Measurements from ENCODE around the gene ATP6AP1.
"Not testable (repeated sequence)": the region's sequence is repeated elsewhere in the genome, so short reads cannot be mapped to it uniquely, and the experiment has no call there.

Gene ATP6AP1

GRCh38 chrX:154399527-154400368, 28.7 kb upstream of the ATP6AP1 start:
- peak; percentile 76 for DNase-seq

- DNase-seq: not testable (repeated sequence)
Measured at GRCh38 chrX:154400369-154400817, 28.1 kb upstream of the ATP6AP1 start.

DNA sequence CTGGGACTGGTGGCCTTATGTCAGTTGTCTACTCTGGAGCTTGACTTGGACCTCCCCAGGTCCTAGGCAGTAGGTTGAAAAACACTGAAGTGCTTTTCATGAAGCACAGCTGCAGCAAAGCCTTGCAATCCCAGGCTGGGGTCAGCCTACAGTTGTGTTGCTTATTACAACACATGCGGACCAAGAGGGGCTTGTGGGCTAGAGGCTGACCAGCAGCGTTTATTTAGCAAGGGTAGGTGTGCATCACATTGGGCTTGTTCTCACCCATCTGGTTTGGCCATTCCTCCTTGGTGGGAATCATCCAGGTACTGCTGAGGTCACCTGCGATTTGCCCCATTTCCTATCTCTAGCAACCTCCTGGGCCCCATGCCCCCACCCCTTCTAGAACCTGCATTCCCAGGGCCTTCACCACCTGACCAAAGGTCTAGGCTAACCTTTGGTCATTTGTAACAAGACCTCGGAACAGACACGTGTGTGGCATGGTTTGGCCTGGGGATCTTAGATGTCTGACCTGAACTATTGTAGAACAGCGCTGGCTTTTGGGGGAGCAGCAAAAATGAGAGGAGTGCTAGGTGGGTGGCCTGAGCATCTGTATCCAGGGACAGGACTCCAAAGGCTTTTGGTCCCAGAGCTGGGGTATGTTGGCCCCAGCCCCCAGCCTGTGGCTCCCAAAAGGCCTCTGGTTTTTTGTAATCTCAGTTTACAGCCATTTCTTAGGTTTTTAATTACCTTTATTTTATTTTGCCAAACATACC, 27.3 kb upstream of the ATP6AP1 start:
- DNase-seq: peak; percentile 64

GRCh38 chrX:154401918-154402621, 26.4 kb upstream of the ATP6AP1 start:
- no peak for DNase-seq

DNA sequence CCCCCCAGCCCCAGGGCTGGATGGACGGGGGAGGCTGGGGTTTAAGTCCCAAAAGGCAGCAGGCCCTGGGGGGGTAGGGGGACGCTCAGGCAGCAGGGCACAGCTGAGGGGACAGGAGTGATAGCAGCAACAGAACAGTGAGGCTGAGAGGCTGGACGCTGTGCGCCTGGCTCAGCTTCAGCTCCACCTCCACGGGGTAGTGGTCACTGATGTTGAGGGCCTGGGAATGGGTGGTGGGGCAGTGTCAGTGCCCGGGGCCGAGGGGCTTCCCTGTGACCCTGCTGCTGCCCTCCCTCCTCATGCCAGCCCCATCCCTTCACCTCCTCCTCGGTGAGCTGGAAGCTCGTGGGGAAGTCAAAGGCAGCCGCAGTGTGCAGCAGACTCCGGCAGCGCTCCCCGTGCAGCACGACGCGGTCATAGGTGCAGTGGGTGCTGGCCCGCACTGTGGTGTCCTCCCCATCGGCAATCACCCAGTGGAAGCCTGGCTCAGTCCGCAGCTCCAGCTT, 25.8 kb upstream of the ATP6AP1 start:
- no peak for DNase-seq

DNA sequence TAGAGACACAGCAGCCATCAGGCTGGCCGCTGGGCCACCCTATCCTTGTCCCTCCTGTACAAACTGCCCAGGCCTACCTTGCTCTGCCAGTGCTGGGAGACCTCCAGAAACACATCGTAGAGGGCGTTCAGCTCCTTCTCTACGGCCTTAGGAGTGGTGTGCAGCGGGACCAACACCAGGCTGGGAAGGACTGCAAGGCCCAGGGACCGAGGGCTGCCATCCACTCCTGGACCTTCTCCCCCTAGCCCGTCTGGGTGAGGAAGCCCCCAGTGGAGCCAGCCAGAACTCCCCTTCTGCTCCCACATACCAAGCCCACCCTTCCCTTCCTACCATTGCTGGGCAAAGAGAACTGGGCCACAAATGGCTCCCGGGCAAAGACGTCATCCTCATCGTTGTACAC, 25.3 kb upstream of the ATP6AP1 start:
- DNase-seq: no peak

DNA sequence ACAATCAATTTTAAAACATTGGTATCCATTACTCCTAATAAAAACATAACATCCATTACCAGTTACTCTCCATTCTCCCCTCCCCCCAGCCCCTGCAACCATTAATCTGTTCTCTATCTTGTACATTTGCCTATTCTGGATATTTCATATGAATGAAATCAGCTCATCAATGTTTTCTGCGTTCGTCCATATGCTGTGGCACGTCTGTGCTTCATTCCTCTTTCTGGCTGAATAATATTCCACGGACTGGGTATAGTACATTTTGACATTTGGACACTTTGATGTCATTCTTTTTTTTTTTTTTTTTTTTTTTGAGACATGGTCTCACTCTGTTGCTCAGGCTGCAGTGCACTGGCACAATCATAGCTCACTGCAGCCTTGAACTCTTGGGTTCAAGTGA, 24.6 kb upstream of the ATP6AP1 start:
- DNase-seq: no peak

GRCh38 chrX:154404625-154405192, 23.8 kb upstream of the ATP6AP1 start:
- no peak for DNase-seq

DNA sequence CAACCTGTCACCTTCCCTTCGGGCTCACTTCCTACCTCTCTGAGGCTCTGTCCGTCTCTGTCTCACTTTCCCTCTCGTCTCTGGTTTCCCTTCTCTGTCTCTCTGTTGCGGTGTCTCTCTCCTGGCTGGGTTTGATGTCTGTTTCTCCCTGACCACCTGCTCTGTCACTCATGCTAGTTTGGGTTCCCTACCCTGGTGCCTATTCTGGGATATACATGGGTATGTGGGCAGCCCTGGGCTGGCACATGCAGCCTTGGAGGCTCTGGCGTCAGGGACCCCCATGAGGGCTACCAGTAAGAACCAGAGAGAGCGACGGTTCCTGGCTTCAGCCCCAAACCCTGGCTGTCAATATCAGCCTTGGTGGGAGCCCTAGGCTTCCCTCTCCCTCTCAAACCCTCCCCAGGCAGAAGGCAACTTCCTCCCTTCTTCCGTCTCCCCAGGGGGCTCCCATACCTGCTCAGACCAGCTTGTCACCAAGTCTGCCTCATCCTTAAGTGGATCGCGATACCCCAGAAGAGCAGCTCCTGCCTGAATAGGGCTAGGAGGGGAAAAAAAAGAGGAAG, 19.7 kb upstream of the ATP6AP1 start:
- DNase-seq: no peak

GRCh38 chrX:154409222-154409871, 19.1 kb upstream of the ATP6AP1 start, which contains the start of gene DNASE1L1:
DNASE1L1 (minus strand) TSS chrX:154409254; CDS start chrX:154405568, 3,686 bp downstream.
- no peak for DNase-seq

- peak; percentile 85 for DNase-seq
Measured at GRCh38 chrX:154411981-154412340, 16.5 kb upstream of the ATP6AP1 start.

GRCh38 chrX:154412468-154412867, 16.0 kb upstream of the ATP6AP1 start:
- DNase-seq: peak; percentile 69

GRCh38 chrX:154413142-154413541, 15.3 kb upstream of the ATP6AP1 start:
- no peak for DNase-seq

GRCh38 chrX:154417157-154417556, 11.3 kb upstream of the ATP6AP1 start:
- DNase-seq: no peak

DNA sequence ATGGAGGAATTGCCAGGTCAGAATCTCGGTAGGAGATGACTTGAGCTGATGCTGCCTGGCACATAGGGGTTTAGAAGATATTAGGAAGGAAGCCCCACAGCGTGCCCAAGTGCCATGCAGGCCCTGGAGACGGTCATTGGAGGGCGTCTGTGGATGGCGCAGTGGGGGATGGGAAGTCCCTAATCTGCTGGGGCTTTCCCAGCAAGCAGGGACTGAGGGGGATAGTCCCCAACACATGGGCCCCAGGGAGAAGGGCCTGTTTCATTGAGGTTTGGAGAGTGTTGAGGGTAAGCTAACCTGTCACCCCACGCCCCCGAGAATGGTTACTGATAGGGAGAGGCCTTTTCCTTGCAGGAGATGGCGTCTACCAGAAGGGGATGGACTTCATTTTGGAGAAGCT, 9.3 kb upstream of the ATP6AP1 start:
- DNase-seq: no peak

GRCh38 chrX:154419688-154420401, 8.6 kb upstream of the ATP6AP1 start:
- DNase-seq: no peak

DNA sequence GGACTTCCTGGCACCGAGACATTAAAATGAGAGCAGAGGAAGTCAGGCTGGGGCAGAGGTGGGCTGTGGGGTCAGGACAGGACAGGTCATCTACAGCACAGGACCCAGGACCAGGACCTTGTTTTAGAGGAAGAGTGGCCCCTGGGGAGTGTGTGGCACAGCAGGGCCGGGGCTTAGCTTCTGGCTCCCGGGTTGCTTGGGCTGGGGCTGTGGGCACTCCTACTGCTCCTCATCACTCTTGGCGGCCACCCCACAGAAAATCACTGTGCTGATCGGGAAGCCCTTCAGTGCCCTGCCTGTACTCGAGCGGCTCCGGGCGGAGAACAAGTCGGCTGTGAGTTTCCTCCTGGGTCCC, 8.1 kb upstream of the ATP6AP1 start:
- DNase-seq: no peak

GRCh38 chrX:154426916-154427770, 1.3 kb upstream of the ATP6AP1 start:
- DNase-seq: no peak

DNA sequence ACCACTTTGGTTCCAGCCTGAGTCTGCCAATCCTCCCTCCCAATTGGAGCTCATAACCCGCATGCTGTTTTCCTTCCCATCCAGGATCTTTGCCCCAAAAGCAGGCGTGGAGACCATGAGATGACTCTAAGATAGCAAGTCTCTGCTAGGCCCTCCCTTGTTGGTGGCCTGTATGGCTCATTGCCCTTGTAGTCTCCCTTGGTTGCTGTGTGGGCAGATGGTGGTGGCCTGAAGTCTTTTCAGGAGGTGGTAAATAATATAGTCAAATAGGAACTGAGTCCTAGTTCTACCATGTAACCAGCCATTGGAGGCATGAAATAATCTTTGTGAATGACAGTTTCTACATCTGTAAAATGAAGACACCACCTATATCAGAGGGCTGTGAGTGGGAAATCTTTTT, 1.2 kb downstream of the ATP6AP1 start:
- no peak for DNase-seq

DNA sequence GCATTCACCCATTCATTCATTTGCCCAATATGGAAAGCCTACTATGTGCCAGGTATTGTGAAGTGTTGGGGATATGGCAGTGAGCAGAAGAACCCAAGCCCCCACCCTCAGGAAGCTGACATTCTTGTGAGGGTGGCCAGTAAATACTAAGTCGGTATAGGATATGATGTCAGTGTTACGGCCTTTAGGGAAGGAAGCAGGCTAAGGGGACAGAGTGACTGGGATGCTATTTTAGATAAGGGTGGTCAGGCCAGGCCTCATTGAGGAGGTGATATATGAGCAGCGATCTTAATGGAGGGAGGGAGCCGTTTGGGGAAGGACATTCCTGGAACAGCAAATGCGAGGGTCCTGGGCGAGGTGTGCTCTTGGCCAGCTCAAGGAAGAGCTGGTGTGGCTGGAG, 2.0 kb downstream of the ATP6AP1 start:
- DNase-seq: no peak

Data from activated effector memory CD4-positive, alpha-beta T cell treated with anti-CD3 and anti-CD28 coated beads, Interleukin-2, amount 50 U/mL, for 16 hours (primary cell).